NCI-H524 (cell line): ENCODE measurements around the gene CACNG7.
A peak's percentile ranks its signal among the peaks of the same experiment; 100 is the strongest.

Experiments used
- DNase-seq, 2 experiments: peaks; one replicate each; lab custom pipeline; 2025; lab: John Stamatoyannopoulos, UW

CACNG7 gene

GRCh38 chr19:53879140-53880081 is 29.7 kb upstream of the CACNG7 start:
- peak; percentile 46 to 56 for DNase-seq

GRCh38 chr19:53880711-53881481 is 28.2 kb upstream of the CACNG7 start:
- DNase-seq, result no peak

GRCh38 chr19:53881482-53882390 is 27.3 kb upstream of the CACNG7 start, which contains the start of gene PRKCG:
Gene PRKCG (plus strand): TSS chr19:53882197. CDS start chr19:53882495, 298 bp downstream.
- no peak for DNase-seq

GRCh38 chr19:53882391-53883050 is 26.6 kb upstream of the CACNG7 start:
- DNase-seq, result no peak

- DNase-seq, result no peak
These were observed 25.8 kb upstream of the CACNG7 start for GRCh38 chr19:53883231-53883661.

- no peak for DNase-seq
These were observed 25.3 kb upstream of the CACNG7 start for GRCh38 chr19:53883741-53884140.

- DNase-seq, result no peak
These were observed 24.8 kb upstream of the CACNG7 start for GRCh38 chr19:53884256-53884655.

GRCh38 chr19:53885036-53885435 is 24.0 kb upstream of the CACNG7 start:
- no peak for DNase-seq

GRCh38 chr19:53892301-53892980 is 16.6 kb upstream of the CACNG7 start:
- DNase-seq, result no peak

GRCh38 chr19:53892981-53893325 is 16.1 kb upstream of the CACNG7 start:
- DNase-seq, result no peak

- DNase-seq, result no peak
These were observed 14.4 kb upstream of the CACNG7 start for GRCh38 chr19:53894707-53895106.

GRCh38 chr19:53896682-53897081 is 12.4 kb upstream of the CACNG7 start:
- DNase-seq, result no peak

- DNase-seq, result no peak
These were observed 11.6 kb upstream of the CACNG7 start for GRCh38 chr19:53897459-53897858.

- no peak for DNase-seq
These were observed 10.9 kb upstream of the CACNG7 start for GRCh38 chr19:53898166-53898565.

GRCh38 chr19:53898636-53899341 is 10.3 kb upstream of the CACNG7 start:
- DNase-seq, result no peak

GRCh38 chr19:53900191-53900860 is 8.8 kb upstream of the CACNG7 start:
- DNase-seq, result no peak

GRCh38 chr19:53903055-53903680 is 5.9 kb upstream of the CACNG7 start:
- DNase-seq, result no peak

GRCh38 chr19:53904909-53905308 is 4.2 kb upstream of the CACNG7 start:
- no peak for DNase-seq

GRCh38 chr19:53905787-53906186 is 3.3 kb upstream of the CACNG7 start:
- no peak for DNase-seq
